Measurements from ENCODE around the gene CBX5. TPM values are rescaled to one million over a fixed set of nuclear protein-coding genes. Genes with fewer than 3 reads are reported as not detected.

Gene CBX5
- total and polyA plus RNA-seq, 9 of the 15 experiments (the other 6 are each of a cell fraction or from before 2014, with no cell fraction given) = 32.6 to 102 (median 59.2) TPM

GRCh38 chr12:54279632-54280467 is at the start of gene CBX5 (continued):
- TF ChIP-seq ZNF609 (CRISPR knock-in tag; IDR thresholded peaks at IDR 0.05; ENCODE audit: borderline replicate concordance) (no peak; the same call in 1 of the 2 replicates), LARP7 (IDR thresholded peaks at IDR 0.05) (no peak; the same call in 1 of the 2 replicates), TFAM (CRISPR knock-in tag; conservative IDR thresholded peaks at IDR 0.05) (no peak), ZNF354B (CRISPR knock-in tag; IDR thresholded peaks at IDR 0.05) (no peak), DLX4 (CRISPR knock-in tag; IDR thresholded peaks at IDR 0.05) (no peak), EWSR1 (IDR thresholded peaks at IDR 0.05; ENCODE audit: borderline replicate concordance, low read depth, partially characterized antibody) (no peak), HNRNPUL1 (IDR thresholded peaks at IDR 0.05; ENCODE audit: low read length) (no peak), KDM2B (CRISPR knock-in tag; IDR thresholded peaks at IDR 0.05) (no peak), MGA (IDR thresholded peaks at IDR 0.05) (peak; percentile 92), KAT2B (IDR thresholded peaks at IDR 0.05; ENCODE audit: low read depth, low read length) (no peak)
